Measurements from ENCODE around the gene UBE2Z. TPM values are rescaled to one million over a fixed set of nuclear protein-coding genes. Genes with fewer than 3 reads are reported as not detected.
"Not testable (repeated sequence)": the region's sequence is repeated elsewhere in the genome, so short reads cannot be mapped to it uniquely, and the experiment has no call there.

UBE2Z gene
- polyA plus RNA-seq (2014; cell fraction: cytosol; rRNA removed) = 35.5 and 38.8 TPM in 2 replicates
- polyA plus RNA-seq (2014; cell fraction: nucleus; rRNA removed) = 32.6 and 38.7 TPM in 2 replicates

DNA sequence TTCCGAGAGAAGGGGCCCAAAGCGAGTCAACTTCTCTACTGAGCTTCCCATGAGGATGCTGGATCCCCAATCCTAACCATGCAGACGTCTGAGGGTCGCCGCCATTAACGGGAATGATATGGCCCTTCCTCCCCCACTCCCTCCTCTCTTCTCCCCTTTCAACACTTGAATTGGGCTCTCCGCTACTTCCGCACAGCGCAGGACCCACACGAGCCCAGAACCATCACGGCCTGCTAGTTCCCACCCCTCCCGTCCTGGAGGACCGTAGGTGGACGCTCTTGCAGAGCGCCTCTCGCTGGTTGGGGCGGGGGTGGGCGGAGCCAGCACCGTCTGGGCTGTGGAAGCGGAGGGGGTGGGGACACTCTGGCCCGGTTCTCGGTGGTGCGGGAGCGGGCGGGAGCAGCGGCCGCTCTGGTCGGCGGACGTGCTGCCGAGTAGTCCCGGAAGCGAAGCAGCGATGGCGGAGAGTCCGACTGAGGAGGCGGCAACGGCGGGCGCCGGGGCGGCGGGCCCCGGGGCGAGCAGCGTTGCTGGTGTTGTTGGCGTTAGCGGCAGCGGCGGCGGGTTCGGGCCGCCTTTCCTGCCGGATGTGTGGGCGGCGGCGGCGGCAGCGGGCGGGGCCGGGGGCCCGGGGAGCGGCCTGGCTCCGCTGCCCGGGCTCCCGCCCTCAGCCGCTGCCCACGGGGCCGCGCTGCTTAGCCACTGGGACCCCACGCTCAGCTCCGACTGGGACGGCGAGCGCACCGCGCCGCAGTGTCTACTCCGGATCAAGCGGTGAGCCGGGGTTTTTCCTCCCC, at the start of gene UBE2Z:
Gene UBE2Z, plus strand, starts transcription at position 361 of the 797 bp plus-strand sequence. Its CDS starts 97 bp downstream, at position 458.
- DNase-seq (ENCODE audit: low spot score) = peak; percentile 94

DNA sequence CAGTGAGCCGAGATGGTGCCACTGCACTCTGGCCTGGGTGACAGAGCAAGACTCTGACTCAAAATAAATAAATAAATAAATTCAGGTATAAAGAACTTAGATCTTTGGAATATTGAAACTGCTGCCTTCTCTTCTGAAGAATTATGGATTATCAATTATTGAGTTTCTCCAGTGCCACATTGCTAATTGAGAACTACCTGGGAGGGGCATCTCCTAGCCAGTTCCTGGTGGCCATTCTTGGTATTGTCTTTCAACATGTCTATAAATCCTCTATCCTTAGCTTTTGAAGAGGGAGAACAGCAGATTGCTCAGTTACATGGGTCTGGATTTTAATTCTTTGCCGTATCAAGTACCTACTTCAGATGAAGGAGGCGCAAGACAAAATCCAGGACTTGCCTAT, 48.2 kb upstream of the UBE2Z start:
- DNase-seq (ENCODE audit: low spot score) = no peak

DNA sequence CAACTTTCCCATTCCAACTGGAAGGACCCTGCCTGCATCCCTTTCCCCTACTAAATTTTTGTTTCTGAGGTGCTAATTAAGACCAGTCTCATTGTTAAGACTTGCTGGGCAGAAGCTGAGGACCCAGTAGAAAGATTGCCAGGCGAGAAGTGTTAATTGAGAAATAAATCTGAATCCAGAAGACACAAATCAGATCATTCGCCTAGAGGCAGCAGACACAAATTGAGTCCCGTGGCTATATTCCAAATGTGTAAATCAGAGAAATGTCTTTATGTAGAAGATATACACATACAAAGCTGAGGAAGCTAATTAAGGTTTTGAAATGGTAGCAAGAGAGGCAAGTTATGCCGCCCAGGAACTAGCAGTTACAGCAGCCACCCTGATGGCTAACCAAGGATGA, 47.8 kb upstream of the UBE2Z start:
- no peak for DNase-seq (ENCODE audit: low spot score)

DNA sequence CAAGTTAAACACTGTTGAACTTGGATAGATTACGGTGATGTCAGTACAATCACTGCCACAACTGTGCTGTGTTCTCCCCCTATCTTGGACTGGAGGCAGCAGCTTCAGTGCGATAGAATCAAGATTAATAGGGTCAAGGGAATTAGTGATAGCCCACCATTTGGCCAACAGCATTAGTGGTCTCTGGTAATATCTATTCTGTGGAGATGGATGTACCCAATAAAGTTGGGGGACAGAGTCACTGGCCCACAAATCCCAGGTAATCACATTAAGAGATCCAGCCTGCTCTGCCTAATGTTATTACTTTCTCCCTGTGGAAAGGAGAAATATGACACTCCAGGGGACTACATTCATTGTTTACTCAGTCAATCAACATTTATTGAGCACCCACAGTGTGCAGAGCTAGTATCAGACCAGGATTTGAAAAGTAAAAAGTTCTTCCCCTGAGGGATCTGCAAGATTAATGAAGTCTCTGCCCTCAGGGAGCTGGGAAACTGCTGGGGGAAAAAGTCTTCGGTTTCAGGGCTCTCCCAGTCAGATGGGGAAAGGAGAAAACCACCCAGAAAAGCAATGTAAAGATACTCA, 39.2 kb upstream of the UBE2Z start:
- DNase-seq (ENCODE audit: low spot score) = peak; percentile 37

DNA sequence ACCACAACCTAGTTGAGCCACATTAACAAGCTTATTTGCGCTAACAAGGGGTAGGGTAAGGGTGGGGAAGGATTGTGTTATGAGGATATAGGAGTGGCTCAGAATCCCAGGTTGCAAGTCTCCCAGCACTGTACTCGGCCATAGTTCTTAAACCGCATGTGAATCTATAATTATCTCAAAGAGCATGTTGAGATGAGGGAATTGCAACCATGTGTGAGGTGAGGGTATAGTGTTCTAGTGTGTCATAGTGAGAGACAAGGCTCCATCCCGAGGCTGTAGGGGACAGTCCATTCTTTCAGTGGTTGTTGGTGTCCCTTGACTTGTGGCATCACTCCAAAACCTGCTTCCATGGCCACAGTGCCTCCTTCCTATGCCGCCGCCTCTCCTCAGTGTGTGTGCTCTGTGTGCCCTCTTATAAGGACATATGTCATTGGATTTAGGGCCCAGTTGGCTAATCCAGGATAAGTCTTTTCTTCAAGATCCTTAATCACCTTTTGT, 38.3 kb upstream of the UBE2Z start:
- DNase-seq (ENCODE audit: low spot score) = no peak

DNA sequence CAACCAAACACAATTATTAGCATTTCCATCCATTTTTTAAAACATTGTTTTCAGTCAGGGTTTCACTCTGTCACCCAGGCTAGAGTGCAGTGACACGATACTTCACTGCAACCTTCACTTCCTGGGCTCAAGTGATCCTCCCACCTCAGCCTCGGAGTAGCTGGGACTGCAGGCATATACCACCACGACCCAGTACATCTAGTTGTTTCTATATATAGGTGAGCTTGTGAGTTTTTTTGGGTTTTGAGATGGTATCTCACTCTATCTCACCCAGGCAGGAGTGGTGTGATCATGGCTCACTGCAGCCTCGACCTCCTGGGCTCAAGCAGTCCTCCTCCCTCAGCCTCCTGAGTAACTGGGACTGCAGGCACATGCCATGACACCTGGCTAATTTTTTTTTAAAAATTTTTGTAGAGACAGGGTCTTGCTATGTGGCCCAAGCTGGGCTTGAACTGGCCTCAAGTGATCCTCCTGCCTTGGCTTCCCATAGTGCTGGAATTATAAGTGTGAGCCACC, 37.1 kb upstream of the UBE2Z start:
- DNase-seq (ENCODE audit: low spot score) = no peak

DNA sequence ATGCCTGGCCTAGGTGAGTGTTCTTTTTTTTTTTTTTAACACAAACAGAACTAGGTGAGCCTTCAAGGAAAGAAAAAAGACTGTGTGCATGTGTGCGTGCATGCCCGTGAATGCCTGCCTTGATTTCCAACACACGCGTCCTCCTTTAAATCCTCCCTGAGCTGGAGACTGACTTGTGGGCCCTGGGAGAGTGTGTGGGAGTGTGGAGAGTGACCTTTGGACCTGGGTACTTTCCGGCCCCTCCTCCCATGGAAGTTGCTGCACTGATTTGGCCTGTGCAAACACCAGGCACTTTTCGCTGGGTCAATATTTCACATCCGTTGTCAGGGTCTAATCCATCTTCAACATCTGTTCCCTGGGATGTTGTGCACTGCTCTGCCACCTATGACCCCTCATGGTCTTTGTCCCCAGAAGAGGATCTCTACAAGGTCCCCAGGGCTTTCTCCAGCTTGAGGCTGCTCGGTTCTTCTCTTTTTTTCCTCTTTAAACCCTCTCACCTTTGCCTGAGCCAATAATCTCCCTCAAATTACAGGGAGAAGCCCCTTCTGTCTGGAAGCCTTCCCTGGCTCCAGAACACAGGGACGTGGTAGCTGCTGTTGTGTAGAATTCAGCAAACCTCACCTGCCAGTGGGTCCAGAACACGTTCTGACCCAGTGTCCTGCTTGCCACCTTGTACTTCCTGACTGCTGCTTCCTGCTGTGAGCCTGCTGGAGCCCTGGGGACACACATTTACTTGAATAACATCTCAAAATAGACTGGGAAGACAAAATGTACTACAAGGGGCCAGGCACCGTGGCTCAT, 36.5 kb upstream of the UBE2Z start:
- peak; percentile 66 for DNase-seq (ENCODE audit: low spot score)

DNA sequence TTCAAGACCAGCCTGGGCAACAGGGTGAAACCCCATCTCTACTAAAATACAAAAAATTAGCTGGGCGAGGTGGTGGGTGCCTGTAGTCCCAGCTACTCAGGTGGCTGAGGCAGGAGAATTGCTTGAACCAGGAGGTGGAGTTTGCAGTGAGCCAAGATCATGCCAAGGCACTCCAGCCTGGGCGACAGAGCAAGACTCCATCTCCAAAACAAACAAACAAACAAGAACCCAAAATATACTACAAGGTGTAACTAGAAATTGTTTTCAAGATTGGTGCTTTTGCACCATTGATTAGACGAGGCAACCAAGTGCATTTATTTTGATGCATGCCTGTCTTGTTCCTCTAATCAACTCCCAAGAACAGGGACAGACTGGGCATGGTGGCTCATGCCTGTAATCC, 35.8 kb upstream of the UBE2Z start:
- not testable (repeated sequence) for DNase-seq (ENCODE audit: low spot score)

DNA sequence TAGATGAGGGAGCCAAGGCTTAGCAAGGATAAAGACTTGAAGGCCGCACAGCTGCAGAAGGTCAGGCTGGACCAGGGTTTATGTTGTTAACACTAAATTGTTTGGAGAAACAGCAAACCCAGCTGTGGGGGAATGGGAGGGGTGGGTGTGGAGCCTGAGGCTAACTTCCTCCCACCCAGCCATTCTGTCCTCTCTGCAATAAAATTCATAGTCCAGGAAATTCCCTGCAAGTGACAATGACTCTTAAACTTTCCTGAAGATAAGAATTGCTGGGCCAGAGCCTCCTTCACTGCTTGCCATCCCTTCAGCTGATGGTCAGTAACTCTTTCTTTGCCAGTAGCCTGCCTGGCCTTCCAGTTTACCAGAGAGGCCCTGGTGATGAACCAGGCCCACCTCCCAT, 35.0 kb upstream of the UBE2Z start:
- DNase-seq (ENCODE audit: low spot score) = no peak

DNA sequence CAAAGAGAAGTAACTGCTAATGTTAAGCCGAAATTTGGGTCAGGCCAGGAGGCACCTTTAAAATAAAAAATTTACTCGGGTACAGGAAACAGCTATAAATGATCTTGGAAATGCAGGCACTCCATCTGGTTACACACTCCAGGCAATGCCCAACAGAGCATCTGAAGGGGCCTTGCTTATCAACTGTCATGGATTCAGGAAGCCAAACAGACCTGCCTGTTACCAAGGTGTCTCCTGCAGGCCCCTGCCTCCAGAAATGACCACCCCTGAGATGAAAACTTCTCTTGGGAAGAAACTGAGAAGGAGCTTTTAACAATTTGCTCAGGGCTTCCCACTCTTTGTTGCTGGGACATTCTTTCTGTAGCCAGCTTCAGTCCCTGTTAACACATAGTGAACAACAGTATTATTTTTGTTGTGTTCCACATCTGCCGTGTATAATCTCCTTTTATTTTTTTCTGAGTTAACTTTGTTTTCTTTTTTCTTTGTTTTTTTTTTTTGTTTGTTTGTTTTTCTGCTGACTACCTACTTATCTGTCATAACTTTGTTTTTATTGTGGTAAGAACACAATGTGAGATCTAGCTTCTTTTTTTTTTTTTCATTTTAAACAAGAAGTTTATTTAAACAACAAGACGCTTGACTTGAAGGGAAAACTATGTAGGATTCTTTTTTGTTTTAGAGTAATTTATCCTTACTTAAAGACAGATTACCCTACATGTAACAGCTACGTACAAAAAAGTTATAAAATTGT, 34.3 kb upstream of the UBE2Z start:
- no peak for DNase-seq (ENCODE audit: low spot score)

DNA sequence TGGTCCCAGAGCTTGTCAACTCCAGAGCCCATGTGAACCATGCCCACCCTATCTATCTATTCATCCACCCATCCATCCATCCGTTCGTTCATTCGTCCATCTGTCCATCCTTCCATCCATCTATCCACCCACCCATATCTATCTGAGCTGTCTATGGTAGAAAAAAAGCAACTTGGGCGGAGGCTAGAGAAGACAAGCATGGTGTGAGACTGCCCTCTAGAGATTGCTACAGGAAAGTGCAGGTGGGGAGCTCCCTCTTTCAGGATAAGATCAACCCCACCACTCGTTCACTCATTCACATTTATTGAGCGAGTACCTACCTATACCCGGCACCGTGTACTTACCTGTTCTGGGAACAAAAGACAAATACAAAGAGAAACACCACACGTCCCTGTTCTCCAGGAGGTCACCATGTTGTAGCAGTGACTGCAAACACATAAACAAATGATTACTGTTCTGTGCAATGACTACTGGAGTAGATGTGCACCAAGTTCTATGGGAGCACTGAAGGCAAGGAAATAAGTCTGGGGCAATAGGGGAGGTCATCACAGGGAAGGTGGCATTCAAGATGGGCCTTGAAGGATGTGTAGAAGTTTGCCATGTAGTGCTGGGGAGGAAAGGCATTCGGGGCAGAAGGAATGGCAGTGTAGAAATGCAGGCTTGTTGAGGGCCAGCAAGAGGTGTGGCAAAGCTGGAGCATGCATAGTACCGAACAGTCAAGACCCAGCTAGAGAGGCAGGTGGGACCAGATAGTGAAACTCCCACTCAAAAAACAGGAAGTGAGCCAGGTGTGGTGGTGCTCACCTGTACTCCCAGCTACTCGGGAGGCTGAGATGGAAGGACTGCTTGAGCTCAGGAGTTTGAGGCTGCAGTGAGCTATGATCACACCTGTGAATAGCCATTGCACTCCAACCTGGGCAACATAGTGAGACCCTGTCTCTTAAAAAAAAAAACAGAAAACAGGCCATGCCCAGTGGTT, 29.0 kb upstream of the UBE2Z start:
- peak; percentile 79 for DNase-seq (ENCODE audit: low spot score)

DNA sequence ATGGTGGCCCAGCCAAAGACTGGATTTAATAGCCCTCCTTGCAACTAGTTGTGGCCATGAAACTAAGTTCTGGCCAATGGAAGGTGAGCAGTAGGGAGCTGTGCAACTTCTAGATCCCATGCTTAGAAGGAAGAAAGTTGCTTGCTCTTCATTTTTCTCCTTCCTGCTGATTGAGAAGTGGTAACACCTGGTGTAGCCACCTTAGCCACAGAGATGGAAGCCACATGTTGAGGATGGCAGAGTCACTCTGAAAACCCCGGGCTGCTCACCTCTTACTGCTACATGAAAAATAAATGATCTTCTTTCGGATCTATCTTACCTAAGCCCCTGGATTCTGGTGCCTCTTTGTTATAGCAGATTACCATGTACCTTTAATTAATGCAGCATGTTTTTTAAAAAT, 25.9 kb upstream of the UBE2Z start:
- no peak for DNase-seq (ENCODE audit: low spot score)

DNA sequence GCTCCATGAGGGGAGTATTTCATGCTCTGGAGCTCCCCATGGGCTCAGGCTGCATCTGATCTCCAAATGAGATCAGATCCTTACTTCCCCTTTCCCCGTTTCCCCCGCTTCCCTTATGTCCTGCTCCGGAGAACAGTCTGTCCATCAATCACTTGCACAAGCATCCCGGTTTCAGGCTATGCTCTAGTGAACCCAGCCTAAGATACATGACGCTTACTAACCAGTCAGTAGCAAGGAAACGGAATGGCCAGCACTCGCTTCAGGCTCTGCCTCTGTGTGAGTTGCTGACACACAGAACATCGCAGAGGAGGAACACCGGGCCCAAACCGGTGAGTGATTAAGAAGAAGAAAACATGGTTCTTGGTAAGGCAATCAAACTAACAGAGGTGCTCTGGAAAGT, 25.0 kb upstream of the UBE2Z start:
- no peak for DNase-seq (ENCODE audit: low spot score)

DNA sequence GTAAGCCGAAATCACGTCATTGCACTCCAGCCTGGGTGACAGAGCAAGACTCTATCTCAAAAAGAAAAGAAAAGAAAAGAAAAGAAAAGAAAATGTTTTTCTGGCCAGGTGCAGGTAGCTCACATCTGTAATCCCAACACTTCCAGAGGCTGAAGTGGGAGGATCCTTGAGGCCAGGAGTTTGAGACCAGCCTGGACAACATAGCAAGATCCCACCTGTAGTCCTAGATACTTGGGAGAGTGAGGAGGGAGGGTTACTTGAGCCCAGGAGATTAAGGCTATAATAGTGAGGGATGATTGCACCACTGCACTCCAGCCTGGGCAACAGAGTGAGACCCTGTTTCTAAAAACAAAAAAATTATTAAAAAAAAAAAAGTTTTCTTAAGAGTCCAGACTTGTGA, 18.1 kb upstream of the UBE2Z start:
- no peak for DNase-seq (ENCODE audit: low spot score)

DNA sequence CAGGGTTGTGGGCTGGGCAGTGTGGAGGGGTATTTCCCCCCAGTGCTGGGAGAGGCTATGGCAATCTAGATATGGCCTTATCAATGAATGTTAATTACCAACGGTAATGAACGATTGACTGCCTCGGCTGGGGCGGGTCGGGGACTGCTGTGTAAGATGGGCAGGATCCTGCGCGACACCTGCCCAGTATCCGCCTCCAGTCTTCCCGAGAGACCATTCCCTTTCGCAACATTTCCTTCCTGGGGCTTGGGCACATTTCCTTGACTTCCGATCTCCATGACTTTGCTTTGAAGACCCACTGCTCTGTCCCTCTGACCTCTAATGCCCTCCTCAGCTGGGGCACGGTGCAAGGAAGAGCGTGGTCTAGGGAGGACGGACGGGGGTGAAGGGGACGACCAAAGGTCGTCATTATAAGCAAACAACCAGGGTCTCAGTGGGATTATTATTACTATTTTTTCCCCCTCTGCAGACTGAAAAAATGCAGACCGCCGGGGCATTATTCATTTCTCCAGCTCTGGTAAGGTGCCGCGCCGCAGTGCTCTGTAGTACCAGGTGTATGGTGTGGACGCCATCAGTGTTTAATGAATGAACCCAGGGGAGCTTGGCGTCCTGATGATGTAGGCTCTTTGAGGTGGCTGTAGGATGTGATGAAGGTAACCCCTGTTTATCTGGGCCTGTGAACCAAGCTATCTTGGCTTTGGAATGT, 15.1 kb upstream of the UBE2Z start:
- no peak for DNase-seq (ENCODE audit: low spot score)

DNA sequence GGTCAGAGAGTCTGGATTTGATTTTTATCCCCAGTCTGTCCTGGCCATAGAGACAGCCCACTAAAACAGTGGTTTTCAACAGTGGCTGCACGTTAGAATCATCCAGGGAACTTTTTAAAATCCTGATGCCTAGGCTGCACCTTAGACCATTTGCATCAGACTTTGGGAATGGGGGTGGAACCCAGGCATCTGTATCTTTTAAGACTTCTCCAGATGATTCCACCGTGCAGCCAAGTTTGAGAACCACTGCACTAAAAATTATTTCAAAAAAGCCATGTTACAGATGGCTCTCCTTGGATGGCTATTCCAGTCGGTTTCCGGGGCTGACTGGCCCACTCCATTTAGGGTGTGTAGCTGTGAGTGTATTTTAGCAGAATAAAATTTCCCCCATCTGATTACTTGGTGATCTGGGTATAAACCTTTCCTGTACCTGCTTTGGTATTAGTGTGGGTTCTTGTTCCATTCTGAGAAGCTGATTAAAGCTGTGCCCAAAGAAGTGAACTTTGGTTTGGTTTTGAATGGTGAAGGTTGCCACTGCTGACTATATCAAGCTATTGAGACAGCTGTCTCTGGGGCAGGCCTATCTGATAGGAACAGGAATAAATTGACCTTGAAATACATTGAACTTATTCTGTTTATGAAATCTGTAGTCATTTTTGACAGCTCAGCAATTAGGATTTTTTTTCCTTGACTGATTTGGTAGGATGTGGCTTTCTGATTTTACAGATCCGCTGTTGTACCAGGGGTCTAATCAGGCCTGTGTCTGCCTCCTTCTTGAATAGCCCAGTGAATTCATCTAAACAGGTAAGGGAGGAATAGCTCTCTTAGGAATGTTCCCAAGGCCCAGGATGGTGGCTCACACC, 14.3 kb upstream of the UBE2Z start:
- DNase-seq (ENCODE audit: low spot score) = no peak

DNA sequence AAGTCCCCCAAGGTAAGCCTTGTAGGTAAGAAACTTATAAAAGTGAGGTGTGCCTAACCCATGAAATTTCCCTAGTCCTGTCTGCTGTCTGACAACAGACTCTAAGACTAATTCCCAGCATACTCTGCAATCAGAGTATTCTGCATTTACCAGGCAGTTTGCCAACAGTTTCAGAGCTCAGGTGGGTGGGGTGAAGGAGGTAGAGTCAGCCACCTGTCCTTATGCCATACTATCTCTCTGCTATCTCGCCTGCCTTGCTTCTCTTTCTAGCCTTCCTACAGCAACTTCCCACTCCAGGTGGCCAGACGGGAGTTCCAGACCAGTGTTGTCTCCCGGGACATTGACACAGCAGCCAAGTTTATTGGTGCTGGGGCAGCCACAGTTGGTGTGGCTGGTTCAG, 13.3 kb upstream of the UBE2Z start:
- no peak for DNase-seq (ENCODE audit: low spot score)

DNA sequence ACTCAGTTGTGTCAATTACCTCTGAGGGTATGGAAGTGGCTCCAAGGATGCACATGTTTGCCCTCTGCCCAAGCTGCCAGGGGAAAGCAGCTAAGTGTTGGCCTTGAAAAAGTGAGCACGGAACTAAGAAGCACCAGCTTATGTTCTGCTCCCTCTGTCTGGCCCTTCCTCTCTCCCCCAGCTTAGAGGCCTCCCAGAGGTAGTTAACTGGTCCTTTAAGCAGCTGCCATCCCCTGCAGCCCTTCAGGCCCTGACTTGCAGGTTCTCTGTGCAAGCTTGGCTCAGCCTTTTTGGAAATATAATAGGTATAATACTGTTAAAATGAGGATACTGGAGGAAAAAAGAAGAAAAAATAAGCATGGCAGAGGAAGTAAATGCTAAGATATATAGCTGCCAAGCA, 7.0 kb upstream of the UBE2Z start:
- no peak for DNase-seq (ENCODE audit: low spot score)

Data from SK-N-DZ (cell line).